AG04450 (cell line): Measurements from ENCODE around the gene NCAM1. TPM values are rescaled to one million over a fixed set of nuclear protein-coding genes. Genes with fewer than 3 reads are reported as not detected.

Experiments used
- CTCF ChIA-PET: fragments of 300-600, 350-600 bp; formaldehyde crosslinking; extraction: SDS; loops from one replicate; lab custom pipeline; 2022; ENCODE audit warnings: antibody characterized with exemption, inconsistent platforms; lab: Charles Lee
- POLR2A ChIA-PET: fragments of 350-600 bp; formaldehyde crosslinking; extraction: SDS; loops from one replicate; lab custom pipeline; 2021; ENCODE audit warnings: antibody characterized with exemption, inconsistent platforms; lab: Yijun Ruan, JAX
- DNase-seq: peaks from one replicate; pipeline ENCODE4 v3.0.0-alpha.2; 2011; ENCODE audit warnings: low read depth, low spot score
- H3K27ac ChIP-seq: one replicate; pipeline ENCODE4 v1.5.1; 2012; ENCODE audit warnings: low read depth, low read length, control low read depth
- H3K27me3 ChIP-seq: one replicate; pipeline ENCODE4 v1.6.0; 2012; ENCODE audit warnings: low read length; ENCODE audit not compliant: control insufficient read depth, insufficient read depth
- H3K4me3 ChIP-seq: 2 replicates; pipeline ENCODE4 v1.5.1; 2011; ENCODE audit warnings: mild to moderate bottlenecking, low read depth, low read length, control low read depth
- H3K9me3 ChIP-seq: 2 replicates; pipeline ENCODE4 v1.5.1; 2012; ENCODE audit warnings: low read length; ENCODE audit not compliant: control insufficient read depth, insufficient read depth
- polyA plus RNA-seq: library from polyadenylated mRNA; depleted of rRNA; stranded (reverse); fragments of >200 nt; gene quantifications from 2 replicates; pipeline ENCODE4 v1.2.3, GENCODE V29; 2011
- TF ChIP-seq, protein P1 (sequence below): IDR thresholded peaks from 2 replicates; pipeline ENCODE4 v1.5.1; 2011; ENCODE audit warnings: low read depth, low read length, control low read depth, inconsistent platforms

The NCAM1 gene
- polyA plus RNA-seq, 1 experiment, result not detected

DNA sequence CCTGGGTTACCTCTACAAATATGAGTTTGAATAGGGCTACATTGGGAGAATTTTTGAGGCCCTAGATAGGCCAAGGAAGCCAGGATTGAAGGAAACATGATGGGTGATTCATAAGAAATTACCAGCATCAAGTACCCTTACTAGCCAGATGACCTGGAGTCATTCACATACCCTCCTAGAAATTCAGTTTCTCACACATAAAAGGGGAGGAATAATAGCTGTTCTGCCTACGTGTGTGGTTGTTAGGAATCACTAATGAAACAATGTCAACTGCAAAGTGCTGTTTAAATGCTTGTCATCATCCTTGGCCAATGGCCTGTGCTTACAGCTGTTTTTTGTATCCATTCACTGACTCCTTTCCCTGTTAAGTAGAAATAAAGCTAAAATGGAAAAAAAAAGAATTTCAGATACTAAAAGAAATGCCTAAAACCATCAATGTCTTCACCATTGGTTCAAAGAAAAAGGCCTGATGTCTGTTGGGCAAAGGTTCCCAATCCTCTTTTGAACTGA is 114.4 kb downstream of the NCAM1 start:
- Histone ChIP-seq H3K27me3 (no peaks in the 10 kb centered on the region), H3K27ac (no peak overlapping the region), H3K9me3 (peaks cover 4% of the 10 kb centered on the region; the same call in 1 of the 2 replicates), H3K4me3 (no peak overlapping the region)
- ChIA-PET POLR2A (no interaction called here), CTCF (interaction anchor here (0.6 kb wide), 1 partner anchor 1746 kb away, joined by 3 read pairs; no protein-coding TSS in a partner anchor)
- DNase-seq, result no peak
- TF ChIP-seq, protein P1, sequence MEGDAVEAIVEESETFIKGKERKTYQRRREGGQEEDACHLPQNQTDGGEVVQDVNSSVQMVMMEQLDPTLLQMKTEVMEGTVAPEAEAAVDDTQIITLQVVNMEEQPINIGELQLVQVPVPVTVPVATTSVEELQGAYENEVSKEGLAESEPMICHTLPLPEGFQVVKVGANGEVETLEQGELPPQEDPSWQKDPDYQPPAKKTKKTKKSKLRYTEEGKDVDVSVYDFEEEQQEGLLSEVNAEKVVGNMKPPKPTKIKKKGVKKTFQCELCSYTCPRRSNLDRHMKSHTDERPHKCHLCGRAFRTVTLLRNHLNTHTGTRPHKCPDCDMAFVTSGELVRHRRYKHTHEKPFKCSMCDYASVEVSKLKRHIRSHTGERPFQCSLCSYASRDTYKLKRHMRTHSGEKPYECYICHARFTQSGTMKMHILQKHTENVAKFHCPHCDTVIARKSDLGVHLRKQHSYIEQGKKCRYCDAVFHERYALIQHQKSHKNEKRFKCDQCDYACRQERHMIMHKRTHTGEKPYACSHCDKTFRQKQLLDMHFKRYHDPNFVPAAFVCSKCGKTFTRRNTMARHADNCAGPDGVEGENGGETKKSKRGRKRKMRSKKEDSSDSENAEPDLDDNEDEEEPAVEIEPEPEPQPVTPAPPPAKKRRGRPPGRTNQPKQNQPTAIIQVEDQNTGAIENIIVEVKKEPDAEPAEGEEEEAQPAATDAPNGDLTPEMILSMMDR, result no peak

DNA sequence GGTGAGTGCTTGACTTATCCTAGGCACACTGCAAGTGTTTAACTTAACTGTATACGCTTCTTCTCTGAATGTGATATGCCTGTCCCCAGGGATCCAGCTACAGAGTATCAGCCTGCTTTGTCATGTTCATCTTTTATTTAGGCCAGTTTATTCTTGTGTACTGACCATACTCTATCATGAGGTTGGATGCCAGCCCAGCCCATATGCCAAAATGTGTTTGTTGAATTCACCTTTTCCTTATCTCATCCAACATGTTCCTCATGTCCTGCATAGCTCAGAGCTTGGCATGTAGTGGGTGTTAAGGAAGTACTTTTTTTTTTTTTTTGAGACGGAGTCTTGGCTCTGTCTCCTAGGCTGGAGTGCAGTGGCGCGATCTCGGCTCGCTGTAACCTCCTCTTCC is 116.2 kb downstream of the NCAM1 start:
- ChIA-PET CTCF (no interaction called here), POLR2A (no interaction called here)
- Histone ChIP-seq H3K9me3 (peaks cover 4% of the 10 kb centered on the region; the same call in 1 of the 2 replicates), H3K27ac (no peak overlapping the region), H3K27me3 (no peaks in the 10 kb centered on the region), H3K4me3 (no peak overlapping the region)
- no peak for DNase-seq
- TF ChIP-seq, protein P1, result no peak

DNA sequence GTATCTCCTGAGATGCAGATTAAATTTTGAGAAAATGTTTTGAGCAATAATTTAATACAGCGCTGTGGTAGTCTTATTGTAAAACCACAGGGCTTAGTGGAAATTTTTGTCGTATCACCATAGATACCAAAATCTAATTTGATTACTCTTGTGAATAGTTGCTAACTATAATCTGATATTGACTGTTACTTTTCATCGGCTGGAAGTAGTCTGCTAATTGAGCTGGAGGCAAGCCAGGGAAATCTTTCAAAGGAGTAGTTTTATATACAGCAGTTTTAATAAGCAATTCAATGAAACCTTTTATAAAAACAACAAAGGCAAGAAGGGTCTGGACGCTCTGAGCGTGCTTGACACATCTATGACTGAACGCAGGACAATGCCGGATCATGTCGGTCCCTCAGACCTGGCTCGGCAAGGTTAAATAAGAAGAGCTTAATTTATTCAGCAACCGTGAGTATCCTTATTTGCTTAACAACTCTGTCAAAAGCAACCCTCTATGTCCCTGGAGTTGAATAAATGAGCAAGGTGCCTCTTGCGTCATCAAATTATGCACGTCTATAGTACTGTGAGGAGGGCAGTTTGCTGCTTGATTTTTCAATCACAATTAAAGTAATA is 121.2 kb downstream of the NCAM1 start:
- no peak for DNase-seq
- TF ChIP-seq, protein P1, result no peak
- Histone ChIP-seq H3K27ac (no peak overlapping the region), H3K27me3 (no peaks in the 10 kb centered on the region), H3K9me3 (peaks cover 4% of the 10 kb centered on the region; the same call in 1 of the 2 replicates), H3K4me3 (no peak overlapping the region)
- CTCF ChIA-PET, result no interaction called here
- POLR2A ChIA-PET, result no interaction called here

DNA sequence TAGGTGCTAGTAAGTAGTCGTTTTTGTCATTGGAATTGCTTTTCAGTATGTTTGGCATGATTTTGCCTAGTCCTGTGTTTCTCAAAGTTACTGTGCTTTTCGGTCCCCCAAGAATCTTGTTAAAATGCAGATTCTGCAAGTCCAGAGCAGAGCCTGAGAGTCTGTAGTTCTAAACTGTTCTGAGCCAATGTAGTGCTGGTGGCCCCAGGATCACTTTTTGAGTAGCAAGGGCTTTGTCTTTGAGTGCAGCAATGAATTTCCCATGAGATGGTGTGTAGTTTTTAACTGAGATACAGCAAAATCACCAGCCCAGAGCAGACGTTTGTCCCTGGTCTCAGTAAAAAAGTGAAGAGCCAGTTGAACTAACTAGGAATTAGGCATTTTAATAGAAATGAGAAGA is 122.4 kb downstream of the NCAM1 start:
- H3K27me3 ChIP-seq, result no peaks in the 10 kb centered on the region
- H3K4me3 ChIP-seq, result no peak overlapping the region
- no peak for DNase-seq
- TF ChIP-seq, protein P1, result no peak
- no peak overlapping the region for H3K27ac ChIP-seq
- ChIA-PET CTCF (no interaction called here), POLR2A (no interaction called here)
- H3K9me3 ChIP-seq, result peaks cover 3% of the 10 kb centered on the region; the same call in 1 of the 2 replicates

DNA sequence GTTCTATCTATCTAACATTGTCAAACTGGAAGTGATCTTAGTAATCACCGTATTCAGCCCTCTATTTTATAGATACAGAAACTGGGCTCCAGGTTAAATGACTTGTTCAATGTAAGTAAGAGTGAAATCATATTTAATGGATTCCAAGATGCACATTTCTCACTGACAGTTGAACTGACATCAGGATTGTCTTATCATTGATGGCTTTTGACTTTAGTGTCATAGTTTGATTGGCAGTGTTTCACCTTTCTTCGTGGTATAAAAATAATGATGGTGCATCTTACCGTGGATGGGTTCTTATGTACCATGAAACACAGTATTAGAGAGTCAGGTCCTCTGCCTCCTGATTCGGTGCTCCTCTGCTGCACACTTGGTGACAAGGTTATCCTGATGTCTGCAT is 123.1 kb downstream of the NCAM1 start:
- H3K9me3 ChIP-seq, result no peaks in the 10 kb centered on the region; the same call in 1 of the 2 replicates
- no peak overlapping the region for H3K27ac ChIP-seq
- POLR2A ChIA-PET, result no interaction called here
- TF ChIP-seq, protein P1, result no peak
- H3K4me3 ChIP-seq, result no peak overlapping the region
- no peak for DNase-seq
- no peaks in the 10 kb centered on the region for H3K27me3 ChIP-seq
- CTCF ChIA-PET, result interaction anchor here (0.6 kb wide), 1 partner anchor 80 kb away, joined by 4 read pairs; no protein-coding TSS in a partner anchor
